GM18511 (cell line): ENCODE results near the gene TEDC1.

ENCODE experiments used
- ATAC-seq: cut with Tn5 transposase; IDR thresholded peaks from one replicate; pipeline ENCODE4 v1.9.1; 2021; ENCODE audit warnings: mild to moderate bottlenecking, moderate library complexity; ENCODE audit not compliant: unreplicated experiment

TEDC1 gene

GRCh38 chr14:105456736-105457617, 34.1 kb upstream of the TEDC1 start:
- ATAC-seq = no peak

GRCh38 chr14:105458010-105458409, 33.0 kb upstream of the TEDC1 start:
- no peak for ATAC-seq

GRCh38 chr14:105458571-105458970, 32.5 kb upstream of the TEDC1 start:
- no peak for ATAC-seq

GRCh38 chr14:105460116-105460515, 30.9 kb upstream of the TEDC1 start:
- no peak for ATAC-seq

DNA sequence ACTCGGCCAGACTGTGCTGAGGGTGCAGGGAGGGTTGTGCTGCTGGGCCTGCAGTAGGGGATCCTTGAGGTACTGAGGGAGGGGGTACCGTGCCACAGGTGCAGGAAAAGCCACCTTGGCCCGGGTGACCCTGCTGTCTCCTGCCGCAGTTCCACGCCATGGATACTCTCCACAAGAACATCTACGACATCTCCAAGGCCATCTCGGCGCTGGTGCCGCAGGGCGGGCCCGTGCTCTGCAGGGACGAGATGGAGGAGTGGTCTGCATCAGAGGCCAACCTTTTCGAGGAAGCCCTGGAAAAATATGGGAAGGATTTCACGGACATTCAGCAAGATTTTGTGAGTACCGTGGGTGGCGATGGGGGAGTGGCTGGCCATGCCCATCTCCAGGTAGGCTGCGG, 30.4 kb upstream of the TEDC1 start:
- ATAC-seq = no peak

GRCh38 chr14:105461903-105462302, 29.1 kb upstream of the TEDC1 start:
- ATAC-seq = no peak

DNA sequence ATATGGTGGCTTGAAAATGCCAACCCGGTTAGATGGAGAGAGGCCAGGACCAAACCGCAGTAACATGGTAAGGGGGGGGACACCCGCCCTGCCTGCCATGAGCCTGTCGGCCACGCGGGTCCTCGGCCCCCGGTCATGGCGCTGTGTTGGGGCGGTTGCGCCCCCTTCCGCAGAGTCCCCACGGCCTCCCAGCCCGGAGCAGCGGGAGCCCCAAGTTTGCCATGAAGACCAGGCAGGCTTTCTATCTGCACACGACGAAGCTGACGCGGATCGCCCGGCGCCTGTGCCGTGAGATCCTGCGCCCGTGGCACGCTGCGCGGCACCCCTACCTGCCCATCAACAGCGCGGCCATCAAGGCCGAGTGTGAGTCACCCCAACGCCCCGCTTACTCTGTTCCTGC, 26.5 kb upstream of the TEDC1 start:
- ATAC-seq = no peak

DNA sequence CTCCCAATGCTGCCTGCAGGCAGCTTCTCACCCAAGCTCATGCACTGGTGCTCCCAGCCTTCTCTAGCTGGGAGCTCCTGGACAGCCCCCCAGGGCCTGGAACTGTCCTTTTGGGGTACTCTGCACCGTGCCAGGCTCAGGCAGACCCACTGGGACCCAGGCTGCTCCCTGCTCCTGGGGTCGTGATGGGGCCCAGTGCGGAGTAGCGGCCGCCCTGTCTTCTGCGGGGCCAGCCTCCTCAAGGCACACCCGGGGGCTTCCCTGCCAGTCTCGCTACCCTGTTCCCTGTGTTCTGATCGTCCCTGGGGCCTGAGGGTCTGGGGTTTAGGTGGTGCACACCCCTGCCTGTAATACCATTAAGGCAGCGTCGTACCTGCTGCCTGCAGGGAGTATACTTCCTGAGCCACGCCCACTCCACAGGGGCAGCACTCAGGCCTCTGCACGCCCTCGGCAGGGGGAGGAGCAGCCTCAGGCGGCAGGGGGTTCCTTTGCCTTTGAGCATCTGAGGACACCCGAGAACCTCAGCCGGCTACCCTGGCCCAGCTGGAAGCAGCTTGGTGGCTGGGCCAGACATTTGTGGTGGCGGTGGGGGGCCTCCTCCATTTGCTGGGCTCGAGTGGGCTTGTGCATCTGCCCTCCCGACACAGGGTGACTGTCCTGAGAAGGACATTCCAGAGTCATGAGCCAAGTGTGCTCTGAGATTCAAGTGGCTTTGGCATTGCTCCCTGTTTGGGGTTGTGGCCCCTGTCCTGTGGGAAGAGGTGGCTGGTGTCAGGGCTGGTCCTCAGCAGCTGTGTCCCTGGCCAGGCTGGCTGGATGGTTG, 25.6 kb upstream of the TEDC1 start:
- no peak for ATAC-seq

- ATAC-seq = no peak
These were observed 24.4 kb upstream of the TEDC1 start for GRCh38 chr14:105466531-105467248.

- ATAC-seq = no peak
These were observed 23.7 kb upstream of the TEDC1 start for GRCh38 chr14:105467249-105467941.

GRCh38 chr14:105467942-105468471, 23.0 kb upstream of the TEDC1 start:
- no peak for ATAC-seq

GRCh38 chr14:105468621-105469241, 22.3 kb upstream of the TEDC1 start:
- no peak for ATAC-seq

DNA sequence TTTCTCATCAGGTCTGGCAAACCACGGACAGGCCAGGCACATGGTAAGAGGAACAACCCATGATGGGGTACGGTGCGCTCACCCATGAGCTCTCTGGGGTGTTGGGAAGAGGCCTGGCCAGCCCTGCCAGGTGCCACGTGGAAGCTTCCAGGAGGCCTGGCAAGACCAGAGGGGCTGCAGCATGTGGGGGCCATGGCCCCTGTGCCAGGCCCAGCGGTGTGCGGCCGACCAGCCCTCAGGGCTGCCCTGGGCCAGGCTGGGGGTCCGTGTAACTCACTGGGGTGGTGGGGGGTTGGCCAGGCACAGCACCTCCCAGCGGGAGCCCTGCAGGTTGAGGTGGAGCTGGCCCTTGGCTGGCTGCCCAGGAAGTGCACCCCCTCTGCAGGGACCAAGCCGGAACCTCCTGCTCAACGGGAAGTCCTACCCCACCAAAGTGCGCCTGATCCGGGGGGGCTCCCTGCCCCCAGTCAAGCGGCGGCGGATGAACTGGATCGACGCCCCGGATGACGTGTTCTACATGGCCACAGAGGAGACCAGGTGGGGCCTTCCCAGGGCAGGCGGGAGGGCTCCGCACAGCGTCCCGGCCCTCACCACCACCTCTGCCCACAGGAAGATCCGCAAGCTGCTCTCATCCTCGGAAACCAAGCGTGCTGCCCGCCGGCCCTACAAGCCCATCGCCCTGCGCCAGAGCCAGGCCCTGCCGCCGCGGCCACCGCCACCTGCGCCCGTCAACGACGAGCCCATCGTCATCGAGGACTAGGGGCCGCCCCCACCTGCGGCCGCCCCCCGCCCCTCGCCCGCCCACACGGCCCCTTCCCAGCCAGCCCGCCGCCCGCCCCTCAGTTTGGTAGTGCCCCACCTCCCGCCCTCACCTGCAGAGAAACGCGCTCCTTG, 21.3 kb upstream of the TEDC1 start:
- no peak for ATAC-seq

- no peak for ATAC-seq
These were observed 20.4 kb upstream of the TEDC1 start for GRCh38 chr14:105470350-105471296.

DNA sequence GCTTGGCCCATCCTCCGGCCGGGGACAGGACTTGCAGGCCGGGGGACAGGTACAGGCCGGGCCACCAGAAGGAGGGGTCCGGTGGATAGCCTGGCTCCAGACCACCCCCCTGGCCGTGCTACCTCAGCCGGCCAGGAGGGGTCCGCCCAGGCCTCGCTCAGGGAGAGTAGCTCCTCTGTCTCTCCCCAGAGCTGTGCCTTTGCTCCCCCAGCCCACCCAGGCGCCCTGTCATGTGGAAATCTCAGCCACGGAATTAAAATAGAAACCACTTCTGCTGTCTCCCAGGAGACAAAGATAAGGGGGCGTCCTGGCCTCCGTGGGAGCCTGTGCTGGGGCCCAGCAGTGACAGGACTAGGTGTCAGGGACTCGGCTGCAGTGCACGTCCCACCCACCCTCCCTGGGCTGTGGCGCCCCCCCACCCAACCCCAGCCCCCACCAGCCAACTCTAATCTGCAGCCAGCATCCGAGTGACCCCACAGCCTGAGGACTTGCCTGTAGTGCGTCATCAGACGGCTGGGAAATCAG, 19.7 kb upstream of the TEDC1 start:
- no peak for ATAC-seq

- ATAC-seq = no peak
These were observed 19.1 kb upstream of the TEDC1 start for GRCh38 chr14:105471823-105472485.

GRCh38 chr14:105472486-105472991, 18.5 kb upstream of the TEDC1 start:
- no peak for ATAC-seq
